Neural cell (in vitro differentiated cells): Measurements from ENCODE around the gene ADAMTSL4. TPM values are rescaled to one million over a fixed set of nuclear protein-coding genes. Genes with fewer than 3 reads are reported as not detected.

Source experiments
- polyA plus RNA-seq: library from polyadenylated mRNA; depleted of rRNA; stranded (reverse); fragments of >200 nt; gene quantifications from 2 replicates; pipeline ENCODE4 v1.2.3, GENCODE V29; 2014
- small RNA-seq, 3 experiments: library from RNA; depleted of rRNA; stranded (forward); fragments of <200 nt; gene quantifications; one replicate each; pipeline ENCODE3, GENCODE V24; 2012

Gene ADAMTSL4
- polyA plus RNA-seq, 1 donor from 2014 or later = not detected

Small RNAs within 50 kb of the gene (small RNA-seq; reads per million reads assigned to genes)
- gene MIR4257 (0 reads per million in 3 experiments), gene RF00015 (0 reads per million in 3 experiments), gene RF00561 (0 to 0.08 (median 0.03) reads per million in 3 experiments), gene RN7SL473P (0 reads per million in 3 experiments), gene RN7SL600P (0 reads per million in 3 experiments)

Other genes with a start within 250 kb of the ADAMTSL4 start
- gene PRPF3, start 227.9 kb upstream of the ADAMTSL4 start, polyA plus RNA-seq = 86.1 and 92.1 TPM in 2 replicates
- gene RPRD2, start 185.3 kb upstream of the ADAMTSL4 start, polyA plus RNA-seq = 7.2 and 8.6 TPM in 2 replicates
- gene TARS2, start 62.0 kb upstream of the ADAMTSL4 start, polyA plus RNA-seq = 19.4 and 22.8 TPM in 2 replicates
- 2.3 and 4.2 TPM in 2 replicates for gene ECM1, start 41.3 kb upstream of the ADAMTSL4 start, polyA plus RNA-seq
- gene FALEC, start 33.7 kb upstream of the ADAMTSL4 start, polyA plus RNA-seq = not detected in 2 replicates
- gene MCL1, start 30.2 kb downstream of the ADAMTSL4 start, polyA plus RNA-seq = 151 and 171 TPM in 2 replicates
- 230 and 341 TPM in 2 replicates for gene ENSA, start 80.2 kb downstream of the ADAMTSL4 start, polyA plus RNA-seq
- 4.4 and 7.0 TPM in 2 replicates for gene GOLPH3L, start 147.7 kb downstream of the ADAMTSL4 start, polyA plus RNA-seq
- gene HORMAD1, start 171.5 kb downstream of the ADAMTSL4 start, polyA plus RNA-seq = 0.34 TPM in 1 of 2 replicates, not detected in the other
- gene CTSS, start 216.4 kb downstream of the ADAMTSL4 start, polyA plus RNA-seq = 0.30 and 3.2 TPM in 2 replicates